GOT3 (cell line): ENCODE measurements around the gene ZSCAN5A.
"Not testable (repeated sequence)": the region's sequence is repeated elsewhere in the genome, so short reads cannot be mapped to it uniquely, and the experiment has no call there.

ENCODE experiments used
- DNase-seq: peaks from one replicate; lab custom pipeline; 2025; ENCODE audit warnings: mixed read lengths; lab: John Stamatoyannopoulos, UW

ZSCAN5A gene, protein sequence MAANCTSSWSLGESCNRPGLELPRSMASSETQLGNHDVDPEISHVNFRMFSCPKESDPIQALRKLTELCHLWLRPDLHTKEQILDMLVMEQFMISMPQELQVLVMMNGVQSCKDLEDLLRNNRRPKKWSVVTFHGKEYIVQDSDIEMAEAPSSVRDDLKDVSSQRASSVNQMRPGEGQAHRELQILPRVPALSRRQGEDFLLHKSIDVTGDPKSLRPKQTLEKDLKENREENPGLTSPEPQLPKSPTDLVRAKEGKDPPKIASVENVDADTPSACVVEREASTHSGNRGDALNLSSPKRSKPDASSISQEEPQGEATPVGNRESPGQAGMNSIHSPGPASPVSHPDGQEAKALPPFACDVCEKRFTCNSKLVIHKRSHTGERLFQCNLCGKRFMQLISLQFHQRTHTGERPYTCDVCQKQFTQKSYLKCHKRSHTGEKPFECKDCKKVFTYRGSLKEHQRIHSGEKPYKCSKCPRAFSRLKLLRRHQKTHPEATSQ

DNA sequence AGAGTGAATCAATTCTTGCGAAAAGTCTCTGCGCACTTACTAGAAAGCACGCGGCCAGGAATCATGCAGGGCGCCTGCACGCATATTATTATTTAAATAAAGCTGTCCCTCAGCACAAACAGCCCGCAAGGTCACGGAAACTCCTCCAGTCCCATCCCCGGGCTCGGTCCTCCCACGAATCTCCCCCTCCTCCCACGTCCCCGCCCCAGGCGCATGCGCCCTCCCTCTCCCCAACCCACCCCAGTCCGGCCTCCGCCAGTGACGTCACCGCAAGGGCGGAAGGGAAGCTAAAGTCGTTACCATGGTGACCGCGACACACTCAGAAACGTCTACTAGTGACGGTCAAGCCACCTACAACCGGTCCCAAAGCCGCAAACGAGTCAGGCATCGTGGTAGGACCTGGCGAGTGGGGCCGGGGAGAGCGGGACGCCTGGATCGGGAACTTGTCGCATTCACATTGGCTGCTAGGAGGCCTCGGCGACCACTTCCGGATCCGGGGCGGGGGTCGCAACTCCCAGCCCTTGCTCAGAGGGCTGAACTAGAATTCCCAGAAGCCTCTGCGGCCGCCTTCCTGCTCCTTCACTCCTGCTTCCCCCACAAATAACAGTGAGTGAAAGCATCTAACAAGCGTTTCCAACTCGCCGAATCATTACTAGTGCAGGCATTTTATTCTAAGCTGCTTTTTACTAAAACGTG is at the start of gene ZSCAN5A:
Gene ZSCAN5A, minus strand, starts transcription at position 459 of the 696 bp plus-strand sequence. CDS start 89,793 bp downstream, outside the sequence.
- peak; percentile 94 for DNase-seq

DNA sequence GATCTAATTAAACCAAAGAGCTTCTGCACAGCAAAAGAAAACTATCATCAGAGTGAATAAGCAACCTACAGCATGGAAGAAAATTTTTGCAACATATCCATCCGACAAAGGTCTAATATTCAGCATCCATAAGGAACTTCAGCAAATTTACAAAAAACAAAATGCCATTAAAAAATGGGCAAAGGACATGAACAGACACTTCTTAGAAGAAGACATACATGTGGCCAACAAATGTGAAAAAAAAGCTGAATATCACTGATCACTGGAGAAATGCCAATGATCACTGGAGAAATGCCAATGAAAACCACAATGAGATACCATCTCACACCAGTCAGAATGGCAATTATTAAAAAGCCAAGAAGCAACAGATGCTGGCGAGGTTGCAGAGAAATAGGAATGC is 46.2 kb upstream of the ZSCAN5A start:
- no peak for DNase-seq

DNA sequence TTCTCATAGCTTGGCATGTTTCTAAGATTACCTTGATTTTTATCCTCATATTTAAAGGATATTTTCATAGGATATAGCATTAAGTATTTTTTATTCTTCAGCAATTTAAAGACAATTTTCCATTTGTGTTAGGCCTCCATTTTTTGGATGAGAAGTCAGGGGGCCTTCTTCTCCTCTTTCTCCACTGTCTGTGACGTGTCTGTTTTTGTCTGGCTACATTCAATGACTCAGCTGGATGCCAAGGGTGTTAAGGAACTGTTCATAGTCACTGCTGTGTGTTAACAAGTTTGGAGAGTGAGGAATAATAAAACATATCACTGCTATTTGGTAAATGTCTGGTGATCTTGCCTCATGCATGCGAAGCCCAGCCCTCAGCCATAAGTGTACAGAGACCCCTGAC is 42.3 kb upstream of the ZSCAN5A start:
- no peak for DNase-seq

DNA sequence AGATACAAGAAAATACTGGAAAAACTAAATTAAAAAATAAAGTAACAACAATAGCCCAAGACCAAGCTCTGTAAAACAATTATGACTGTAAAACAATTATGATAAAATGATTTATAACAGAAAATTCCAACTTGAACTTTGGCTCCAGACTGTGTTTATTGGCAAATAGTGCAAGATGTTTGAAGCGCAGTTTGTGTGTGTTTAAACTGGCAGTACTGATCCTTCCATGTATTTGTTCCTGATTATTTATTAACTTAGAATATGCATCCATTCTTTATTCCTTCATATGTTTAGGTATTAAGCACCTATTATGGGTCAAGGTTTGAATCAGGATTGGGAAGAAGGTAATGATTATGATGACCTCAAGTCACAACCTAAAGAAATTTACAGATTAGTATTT is 40.9 kb upstream of the ZSCAN5A start:
- no peak for DNase-seq

DNA sequence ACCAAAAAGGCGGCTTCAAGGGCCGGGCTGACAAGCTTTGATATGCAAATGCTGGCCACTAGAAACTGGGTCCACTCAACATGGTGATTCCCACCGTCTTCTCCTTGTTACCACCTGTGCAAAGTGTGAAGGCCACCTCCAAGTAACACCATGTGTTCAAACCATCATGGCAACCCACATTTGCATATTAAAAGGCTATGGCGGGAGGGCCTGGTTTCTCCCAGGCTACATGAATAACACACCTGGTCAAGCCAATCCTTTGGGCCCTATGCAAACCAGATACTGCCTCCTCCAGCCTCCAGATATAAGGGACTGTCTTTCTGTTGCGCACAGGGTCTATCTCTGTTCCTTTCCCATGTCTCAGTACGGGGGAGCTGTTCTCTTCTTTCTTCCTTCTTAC is 36.6 kb upstream of the ZSCAN5A start:
- DNase-seq: no peak

DNA sequence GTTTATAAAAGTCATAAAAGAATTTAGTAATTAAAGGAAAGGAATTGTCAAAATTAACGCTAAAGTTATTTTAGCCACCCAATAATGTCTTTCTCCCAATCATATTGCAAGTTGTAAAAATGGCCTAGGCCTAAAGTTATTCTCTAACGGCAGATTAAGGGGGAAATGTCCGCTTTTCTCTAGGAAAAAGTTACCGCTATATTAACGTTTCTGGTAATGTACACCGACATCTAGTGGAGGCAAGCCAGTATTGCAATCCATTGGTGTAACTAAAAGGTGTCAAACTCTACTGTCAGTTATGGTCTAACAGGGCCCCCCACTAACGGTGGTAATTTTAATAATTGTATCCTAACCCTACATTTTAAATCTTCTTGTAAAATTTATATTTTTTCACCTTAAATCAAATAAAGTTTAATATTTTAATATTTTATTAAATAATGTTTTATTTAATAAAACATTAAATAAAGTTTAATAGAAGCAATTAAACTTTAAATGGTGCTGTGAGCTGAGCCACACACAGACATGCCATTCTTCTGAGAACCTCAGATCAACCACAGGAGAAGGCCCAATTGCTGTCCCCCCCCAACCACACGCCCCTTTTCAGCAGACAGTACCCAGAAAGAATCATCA is 35.9 kb upstream of the ZSCAN5A start:
- DNase-seq: no peak

DNA sequence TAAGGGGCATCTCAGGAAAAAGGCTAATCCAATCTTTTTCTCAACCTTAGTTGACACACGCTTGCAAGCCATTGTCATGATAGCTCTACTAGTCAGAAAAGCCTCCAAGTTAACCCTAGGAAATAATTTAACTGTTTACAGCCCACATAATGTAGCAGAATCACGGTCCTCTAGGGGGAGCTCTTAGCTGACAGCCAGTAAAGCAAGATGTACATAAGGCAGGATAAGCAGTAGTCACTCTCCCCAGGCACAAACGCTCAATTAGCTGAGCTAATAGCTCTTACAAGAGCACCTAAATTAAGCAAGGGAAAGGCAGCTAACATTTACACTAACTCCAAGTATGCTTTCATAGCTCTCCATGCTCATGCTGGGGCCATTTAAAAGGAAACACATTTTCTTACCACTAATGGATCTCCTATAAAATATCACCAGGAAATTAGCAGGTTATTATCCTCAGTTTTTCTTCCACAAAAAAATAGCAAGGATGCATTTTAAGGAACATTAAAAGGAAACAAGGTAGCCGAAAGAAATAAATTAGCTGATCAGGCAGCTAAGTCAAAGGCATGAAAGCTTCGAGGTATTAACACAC is 33.7 kb upstream of the ZSCAN5A start:
- no peak for DNase-seq

DNA sequence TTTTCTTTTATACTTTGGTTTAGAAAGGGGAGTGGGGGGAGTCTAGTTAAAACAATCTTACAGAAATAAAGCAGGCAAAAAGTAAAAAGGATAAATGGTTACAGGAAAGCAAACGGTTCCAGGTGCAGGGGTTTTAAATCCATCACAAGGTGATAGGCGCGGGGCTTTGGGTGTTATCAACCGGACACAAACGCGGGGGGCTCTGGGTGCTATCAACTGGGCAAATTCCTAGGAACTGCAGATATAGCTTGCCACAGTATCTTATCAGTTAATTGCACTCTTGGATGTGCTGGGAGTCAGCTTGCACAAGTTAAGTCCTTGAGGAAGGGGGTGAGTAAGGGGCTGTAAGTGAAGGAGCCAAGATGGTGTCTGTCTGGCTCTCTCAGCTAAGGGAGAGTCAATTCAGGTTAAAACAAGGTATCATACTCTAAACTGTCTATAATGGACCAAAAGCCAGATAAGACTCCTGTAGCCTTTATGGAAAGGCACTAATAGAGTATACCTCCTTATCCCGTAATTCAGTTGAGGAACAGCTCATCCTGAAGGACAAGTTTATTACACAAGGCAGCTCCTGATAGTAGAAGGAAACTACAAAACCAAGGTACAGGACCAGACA is 32.6 kb upstream of the ZSCAN5A start:
- DNase-seq: no peak

DNA sequence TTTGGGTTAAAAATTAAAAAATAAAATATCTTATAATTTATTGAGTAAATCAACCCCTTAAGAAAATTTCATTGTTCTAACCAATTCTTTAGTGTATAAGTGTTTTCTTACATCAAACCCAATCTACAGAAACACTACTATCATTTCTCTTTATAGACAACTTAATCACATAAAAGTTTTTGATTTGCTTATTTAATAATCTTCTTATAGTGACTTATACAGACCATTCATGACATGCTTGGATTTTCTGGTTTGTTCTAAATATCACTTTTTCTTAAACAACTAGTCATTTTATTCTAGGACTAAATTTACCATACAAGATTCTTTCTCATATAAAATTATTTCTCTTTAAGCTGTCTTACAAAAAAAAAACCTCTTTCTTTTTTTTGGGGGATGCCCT is 27.3 kb upstream of the ZSCAN5A start:
- DNase-seq: no peak

DNA sequence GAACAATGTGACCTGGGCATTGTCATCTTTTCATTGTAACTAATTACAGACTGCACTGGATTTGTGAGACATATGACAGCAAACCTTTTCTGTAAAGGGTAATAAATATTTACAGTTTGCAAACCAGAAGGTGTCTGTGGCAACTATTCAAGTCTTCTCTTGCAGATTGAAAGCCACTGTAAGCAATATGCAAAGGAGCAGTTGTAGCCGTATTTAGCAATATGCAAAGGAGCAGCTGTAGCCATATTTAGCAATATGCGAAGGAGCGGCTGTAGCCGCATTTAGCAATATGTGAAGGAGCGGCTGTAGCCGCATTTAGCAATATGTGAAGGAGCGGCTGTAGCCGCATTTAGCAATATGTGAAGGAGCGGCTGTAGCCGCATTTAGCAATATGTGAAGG is 24.4 kb upstream of the ZSCAN5A start:
- not testable (repeated sequence) for DNase-seq

DNA sequence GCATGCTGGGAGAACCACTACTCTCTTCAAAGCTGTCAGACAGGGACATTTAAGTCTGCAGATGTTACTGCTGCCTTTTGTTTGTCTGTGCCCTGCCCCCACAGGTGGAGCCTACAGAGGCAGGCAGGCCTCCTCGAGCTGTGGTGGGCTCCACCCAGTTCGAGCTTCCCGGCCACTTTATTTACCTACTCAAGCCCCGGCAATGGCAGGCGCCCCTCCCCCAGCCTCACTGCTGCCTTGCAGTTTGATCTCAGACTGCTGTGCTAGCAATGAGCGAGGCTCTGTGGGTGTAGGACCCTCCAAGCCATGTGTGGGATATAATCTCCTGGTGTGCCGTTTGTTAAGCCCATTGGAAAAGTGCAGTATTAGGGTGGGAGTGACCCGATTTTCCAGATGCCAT is 22.4 kb upstream of the ZSCAN5A start:
- not testable (repeated sequence) for DNase-seq

DNA sequence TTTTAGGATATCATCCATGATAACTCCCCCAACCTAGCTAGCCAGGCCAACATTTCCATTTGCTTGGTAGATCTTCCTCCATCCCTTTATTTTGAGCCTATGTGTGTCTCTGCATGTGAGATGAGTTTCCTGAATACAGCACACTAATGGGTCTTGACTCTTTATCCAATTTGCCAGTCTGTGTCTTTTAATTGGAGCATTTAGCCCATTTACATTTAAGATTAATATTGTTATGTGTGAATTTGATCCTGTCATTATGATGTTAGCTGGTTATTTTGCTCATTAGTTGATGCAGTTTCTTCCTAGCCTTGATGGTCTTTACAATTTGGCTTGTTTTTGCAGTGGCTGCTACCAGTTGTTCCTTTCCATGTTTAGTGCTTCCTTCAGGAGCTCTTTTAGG is 20.7 kb upstream of the ZSCAN5A start:
- DNase-seq: not testable (repeated sequence)

DNA sequence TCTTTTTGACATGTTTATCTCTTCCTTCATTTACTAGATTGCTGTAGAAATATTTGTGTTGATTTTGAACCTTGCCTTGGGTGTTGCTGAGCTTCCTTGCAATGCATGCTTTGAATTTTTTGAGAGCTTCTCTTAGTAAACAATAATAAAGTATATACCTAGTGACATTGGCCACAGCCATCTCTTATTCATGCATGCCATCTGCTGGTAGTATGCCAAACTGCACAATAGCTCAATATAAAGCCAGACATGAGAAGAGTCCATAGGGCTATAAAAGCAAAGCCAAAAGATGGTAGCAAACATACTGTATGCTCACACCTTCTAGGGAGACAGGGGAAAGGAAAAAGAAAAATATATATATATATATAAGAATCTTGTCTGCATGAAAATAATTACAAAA is 18.9 kb upstream of the ZSCAN5A start:
- DNase-seq: no peak

DNA sequence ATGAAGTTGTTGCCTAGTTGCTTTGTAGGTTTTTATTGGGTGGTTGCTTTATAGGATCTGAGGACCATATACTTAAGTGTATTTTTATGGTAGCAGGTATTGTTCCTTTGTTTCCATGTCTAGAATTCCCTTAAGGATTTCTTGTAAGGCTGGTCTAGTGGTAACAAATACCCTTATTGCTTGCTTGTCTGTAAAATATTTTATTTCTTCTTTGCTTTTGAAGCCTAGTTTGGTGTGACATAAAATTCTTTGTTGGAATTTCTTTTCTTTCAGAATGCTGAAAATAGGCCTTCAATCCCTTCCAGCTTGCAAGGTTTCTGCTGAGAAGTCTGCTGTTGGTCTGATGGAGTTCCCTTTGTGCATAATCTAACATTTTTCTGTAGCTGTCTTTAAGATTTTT is 18.1 kb upstream of the ZSCAN5A start:
- DNase-seq: no peak

DNA sequence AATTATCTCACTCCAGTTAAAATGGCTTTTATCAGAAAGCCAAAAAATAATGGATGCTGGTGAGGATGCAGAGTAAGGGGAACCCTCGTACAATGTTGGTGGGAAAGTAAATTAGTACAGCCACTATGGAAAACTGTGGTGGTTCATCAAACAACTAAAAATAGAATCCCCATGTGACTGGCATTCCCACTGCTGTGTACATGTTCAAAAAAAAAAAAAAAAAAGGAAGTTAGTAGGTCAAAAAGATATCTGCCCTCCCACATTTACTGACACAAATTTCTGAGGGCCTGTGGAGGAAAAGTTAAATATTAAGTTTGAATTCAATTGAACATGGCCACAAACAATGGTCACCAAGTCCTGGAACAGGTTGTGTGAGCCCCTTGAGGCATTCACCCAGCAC is 9.8 kb upstream of the ZSCAN5A start:
- no peak for DNase-seq

DNA sequence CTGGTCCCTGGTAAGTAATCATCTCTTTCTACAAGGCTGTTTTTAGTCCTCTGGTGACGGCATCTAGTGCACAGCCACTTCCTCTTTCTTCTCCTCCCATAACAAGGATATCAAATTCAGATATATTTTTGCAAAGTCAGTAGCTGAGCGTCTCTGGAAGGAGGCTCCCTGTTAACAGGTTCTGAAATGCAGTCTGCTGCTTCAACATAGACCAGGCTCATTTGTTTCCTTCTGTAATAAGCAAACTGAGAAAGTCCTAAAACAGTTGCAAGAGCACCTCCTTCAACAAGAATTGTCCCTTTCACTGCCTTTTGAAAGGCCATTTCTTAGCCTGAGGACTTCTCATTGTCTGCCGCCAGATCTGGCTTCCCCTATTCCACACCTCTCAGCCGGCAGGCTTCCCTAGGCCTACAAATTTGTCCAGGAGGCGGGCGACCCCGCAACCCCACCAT is 7.4 kb upstream of the ZSCAN5A start:
- DNase-seq: no peak

DNA sequence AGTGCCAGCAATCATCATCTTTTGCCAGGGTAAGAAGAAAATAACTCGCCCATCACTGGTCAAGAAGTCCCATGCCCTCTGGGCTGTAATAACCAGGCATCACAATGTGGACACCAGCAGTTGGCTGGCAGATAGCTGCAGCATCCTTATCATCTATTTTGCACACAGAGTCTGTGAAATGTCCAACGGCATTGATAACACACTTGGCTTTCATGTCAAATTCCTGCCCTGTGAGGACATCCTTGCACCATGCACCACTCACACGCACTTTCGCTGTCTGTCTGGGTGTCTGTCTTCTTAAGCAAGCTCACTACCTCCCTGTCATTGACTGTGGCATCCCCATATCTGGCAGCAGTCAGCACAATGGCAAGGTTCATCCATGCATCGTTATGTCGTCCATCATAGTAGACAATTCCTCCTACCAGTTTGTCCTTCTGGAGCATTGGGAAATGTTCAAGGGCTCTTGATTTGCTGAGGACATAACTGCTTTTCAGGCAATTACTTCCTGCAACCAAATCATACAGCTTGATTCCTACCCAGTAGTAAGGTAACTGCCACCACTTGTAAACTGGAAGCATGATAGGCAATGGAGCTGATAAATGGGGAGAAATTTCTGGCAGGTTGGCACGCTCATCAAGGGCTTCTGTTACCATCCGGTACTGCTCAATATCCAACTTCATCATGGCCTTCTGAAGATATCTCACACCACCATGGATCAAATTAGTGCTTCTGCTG is 6.8 kb upstream of the ZSCAN5A start:
- DNase-seq: no peak

DNA sequence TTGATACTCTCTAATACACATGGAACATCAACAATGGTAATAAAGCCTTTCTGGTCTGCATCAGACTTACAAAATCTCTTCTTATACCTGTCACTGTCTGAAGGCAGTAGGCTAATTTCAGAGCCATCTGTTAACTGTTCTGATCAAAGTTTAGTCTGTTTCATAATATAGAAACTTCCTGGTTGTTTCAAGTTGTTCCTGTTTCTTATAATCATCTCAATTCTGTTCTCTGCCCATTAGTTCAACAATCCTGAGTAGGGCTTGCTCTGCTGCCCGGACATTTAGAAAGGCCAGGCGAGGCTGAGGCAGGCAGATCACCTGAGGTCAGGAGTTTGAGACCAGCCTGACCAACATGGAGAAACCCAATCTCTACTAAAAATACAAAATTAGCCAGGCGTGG is 5.4 kb upstream of the ZSCAN5A start:
- no peak for DNase-seq

DNA sequence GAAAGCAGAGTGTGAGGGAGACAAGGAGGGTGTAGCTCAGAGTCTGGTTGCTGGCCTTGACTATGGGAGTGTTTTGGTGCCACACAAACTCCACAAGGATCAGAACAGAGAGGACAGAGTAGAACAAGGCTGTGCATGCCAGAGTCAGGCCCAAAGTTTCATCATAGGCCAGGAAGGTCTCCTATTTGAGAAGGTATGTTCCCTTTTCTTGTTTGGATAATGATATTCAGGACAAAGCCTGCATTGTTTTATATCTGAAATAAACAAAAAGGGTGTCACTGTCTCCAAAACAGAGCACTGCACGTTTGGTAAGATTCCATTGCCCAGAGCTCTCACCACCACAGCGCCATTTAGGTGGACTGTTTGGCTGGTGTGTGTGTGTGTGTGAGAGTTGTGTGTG is 3.1 kb upstream of the ZSCAN5A start:
- DNase-seq: no peak

DNA sequence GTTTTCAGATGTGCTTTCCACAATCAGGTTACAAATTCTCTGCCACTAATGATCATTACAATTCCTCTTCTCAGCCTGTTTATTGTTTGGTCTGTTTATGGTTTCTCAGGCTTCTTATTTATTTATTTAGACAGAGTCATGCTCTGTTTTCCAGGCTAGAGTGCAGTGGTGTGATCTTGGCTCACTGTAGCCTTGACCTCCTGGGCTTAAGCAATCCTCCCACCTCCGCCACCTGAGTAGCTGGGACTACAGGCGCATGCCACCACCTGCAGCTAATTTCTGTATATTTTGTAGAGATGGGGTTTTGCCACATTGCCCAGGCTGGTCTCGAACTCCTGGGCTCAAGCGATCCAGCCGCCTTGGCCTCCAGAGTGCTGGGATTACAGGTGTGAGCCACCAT is 2.1 kb upstream of the ZSCAN5A start:
- DNase-seq: no peak
